ENCODE data around the gene FGD1.
"Not testable (repeated sequence)": the region's sequence is repeated elsewhere in the genome, so short reads cannot be mapped to it uniquely, and the experiment has no call there.

The FGD1 gene

DNA sequence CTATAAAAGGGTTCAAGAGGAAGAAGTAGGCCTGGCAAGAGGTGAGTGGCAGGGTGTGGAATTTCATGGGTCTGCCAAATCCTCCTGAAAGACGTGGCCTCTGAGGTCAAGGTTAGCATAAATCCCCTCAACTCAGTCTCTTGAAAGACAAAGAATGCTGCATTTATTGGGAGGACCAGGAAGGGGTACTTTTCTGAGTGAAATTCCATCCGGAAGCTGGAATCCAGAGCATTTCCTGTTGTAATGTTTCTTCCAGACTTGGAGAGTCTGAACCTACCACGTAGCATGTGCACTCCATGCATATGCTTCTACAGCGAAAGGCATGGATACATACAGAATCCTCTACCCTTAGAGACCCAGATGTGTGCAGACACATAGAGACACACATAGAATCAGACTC is 13.4 kb upstream of the FGD1 start:
- TF ChIP-seq, protein P1, sequence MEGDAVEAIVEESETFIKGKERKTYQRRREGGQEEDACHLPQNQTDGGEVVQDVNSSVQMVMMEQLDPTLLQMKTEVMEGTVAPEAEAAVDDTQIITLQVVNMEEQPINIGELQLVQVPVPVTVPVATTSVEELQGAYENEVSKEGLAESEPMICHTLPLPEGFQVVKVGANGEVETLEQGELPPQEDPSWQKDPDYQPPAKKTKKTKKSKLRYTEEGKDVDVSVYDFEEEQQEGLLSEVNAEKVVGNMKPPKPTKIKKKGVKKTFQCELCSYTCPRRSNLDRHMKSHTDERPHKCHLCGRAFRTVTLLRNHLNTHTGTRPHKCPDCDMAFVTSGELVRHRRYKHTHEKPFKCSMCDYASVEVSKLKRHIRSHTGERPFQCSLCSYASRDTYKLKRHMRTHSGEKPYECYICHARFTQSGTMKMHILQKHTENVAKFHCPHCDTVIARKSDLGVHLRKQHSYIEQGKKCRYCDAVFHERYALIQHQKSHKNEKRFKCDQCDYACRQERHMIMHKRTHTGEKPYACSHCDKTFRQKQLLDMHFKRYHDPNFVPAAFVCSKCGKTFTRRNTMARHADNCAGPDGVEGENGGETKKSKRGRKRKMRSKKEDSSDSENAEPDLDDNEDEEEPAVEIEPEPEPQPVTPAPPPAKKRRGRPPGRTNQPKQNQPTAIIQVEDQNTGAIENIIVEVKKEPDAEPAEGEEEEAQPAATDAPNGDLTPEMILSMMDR (IDR thresholded peaks at IDR 0.05; ENCODE audit: insufficient read depth, missing control alignments): no peak
- FAIRE-seq: no peak

DNA sequence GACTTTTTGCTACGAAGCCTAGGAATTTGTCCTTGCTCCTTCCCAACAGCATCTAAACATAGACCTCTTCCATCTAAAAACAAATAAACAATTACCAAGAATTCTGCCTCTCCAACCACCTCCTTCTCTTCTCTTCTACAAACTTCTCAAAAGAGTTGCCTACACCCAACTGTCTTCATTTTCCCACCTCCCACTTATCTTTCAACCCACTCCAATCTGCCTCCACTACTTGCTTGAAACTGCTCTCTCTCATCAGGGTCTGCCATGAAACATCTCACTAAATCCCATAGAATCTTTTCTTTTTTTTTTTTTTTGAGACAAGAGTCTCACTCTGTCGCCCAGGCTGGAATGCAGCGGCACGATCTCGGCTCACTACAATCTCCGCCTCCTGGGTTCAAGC is 902 bp upstream of the FGD1 start:
- TF ChIP-seq, protein P1 (IDR thresholded peaks at IDR 0.05; ENCODE audit: insufficient read depth, missing control alignments): no peak
- DNase-seq (ENCODE audit: insufficient read length, low spot score) (no peak), FAIRE-seq (no peak)

More for the DNA sequence above, 13.4 kb upstream of the FGD1 start:
- DNase-seq (ENCODE audit: insufficient read length, low spot score): no peak

DNA sequence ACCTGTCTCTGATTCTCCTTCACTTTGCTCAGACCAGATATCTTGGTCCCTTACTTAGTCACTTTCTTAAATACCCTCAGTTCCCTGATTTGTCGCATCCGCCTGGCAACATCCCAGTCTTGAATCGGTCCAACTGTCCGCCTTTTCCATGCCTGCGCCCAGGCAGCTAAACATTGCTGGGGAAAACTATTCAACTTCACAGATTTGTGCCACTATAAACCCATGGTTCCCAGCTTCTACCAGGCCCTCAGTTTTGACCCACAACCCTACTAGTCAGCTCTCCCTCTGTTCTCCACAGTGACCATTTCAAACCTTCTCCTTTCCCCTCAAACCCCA is 451 bp upstream of the FGD1 start:
- FAIRE-seq (no peak), DNase-seq (ENCODE audit: insufficient read length, low spot score) (no peak)
- TF ChIP-seq, protein P1 (IDR thresholded peaks at IDR 0.05; ENCODE audit: insufficient read depth, missing control alignments): no peak

DNA sequence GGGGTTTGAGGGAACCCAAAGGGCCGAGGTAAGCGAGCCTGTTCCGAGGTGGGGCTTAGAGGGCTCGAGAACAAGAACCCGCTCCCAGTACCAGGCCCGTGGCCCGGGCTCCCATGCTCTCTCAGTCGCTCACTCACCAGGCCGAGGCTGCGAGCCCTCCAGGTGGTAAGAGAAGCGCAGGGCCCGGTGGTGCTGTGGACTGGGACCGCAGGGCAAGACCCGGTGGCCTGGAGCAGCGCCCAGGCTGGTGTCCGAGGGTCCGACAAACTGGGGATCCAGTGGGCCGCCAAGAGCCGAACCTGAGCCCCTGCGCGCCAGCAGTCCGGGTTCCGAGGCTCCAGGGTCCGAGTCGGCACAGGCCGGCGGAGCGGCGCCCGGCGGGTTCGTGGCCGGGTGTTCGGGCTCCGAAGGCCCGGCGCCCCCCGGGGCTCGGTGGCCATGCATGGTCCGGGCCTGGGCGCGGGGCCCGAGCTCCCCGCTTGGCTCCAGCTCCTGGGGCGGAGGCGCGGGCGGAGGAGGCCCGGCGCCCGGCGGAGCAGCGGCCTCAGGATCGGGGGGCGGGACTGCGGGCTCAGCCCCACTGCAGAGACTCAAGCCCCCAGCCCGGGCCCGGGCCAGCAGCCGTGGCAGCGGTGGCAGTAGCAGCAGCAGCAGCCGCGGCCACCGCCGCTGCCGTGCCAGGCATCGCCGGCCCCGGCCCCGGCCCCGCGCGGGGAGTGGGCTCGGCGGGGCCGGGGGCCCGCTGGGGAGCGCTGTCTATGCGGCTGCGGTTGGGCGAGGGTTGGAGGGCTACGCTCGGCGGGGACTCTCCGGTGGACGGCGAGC is 833 bp downstream of the FGD1 start:
- no peak for DNase-seq (ENCODE audit: insufficient read length, low spot score)

DNA sequence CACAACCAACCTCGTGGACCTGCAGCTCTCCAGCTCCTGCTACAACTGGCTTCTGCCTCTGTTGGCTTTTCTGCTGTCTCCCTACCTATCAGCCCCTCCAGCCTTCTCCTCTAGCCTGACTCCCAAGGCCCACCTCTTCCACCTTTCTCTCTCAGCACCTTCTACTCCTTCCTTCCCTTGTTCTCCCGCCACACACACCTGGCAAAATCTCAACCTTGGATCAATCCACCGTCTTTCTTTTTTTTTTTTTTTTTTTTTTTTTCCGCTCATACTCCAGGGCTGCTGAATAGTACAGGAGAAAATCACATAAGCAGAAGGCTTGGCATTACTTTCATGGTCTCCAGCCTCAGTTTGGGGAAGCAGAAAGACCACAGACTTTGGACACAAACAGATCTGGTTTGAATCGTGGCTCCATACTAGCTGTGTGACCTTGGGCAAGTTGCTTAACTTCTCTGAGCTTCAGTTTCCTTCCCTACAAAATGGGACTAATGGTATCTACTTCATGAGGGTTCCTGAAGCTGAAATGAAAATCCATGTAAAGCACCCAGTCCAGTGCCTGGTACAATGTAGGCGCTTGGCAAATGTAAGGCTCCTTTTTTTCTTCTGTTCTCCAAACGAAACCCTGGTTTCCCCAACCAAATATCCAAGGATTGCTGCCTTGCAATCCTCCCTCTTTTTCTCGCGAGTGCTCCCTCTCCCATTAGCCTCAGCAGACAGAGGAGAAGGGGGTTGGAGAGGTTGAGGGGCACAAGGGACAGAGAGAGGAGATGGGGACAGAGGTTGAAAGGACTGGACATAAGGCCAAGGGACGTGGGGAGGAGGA is 1.7 kb downstream of the FGD1 start:
- no peak for FAIRE-seq
- TF ChIP-seq, protein P1 (IDR thresholded peaks at IDR 0.05; ENCODE audit: insufficient read depth, missing control alignments): no peak
- no peak for DNase-seq (ENCODE audit: insufficient read length, low spot score)

More for the DNA sequence above, 833 bp downstream of the FGD1 start:
- no peak for FAIRE-seq
- TF ChIP-seq, protein P1 (IDR thresholded peaks at IDR 0.05; ENCODE audit: insufficient read depth, missing control alignments): no peak

DNA sequence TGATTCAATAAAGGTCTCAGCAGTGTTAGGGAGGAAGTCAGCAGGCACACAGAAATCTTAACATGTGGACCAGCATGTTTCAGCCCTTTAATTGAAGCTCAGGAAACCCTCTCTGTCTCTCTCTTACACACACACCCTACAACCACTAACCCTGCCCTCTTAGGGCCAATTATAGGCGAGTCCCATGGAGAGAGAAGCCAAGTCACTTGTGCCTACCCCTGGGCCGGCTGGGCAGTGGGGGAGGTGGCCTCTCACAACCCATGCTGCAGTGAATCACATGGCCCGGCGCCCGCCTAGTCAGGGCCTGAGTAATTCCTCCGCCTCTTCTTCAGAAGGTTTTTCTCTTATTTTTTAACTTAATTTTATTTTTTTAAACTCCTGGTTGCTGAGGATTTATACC is 3.7 kb downstream of the FGD1 start:
- TF ChIP-seq, protein P1 (IDR thresholded peaks at IDR 0.05; ENCODE audit: insufficient read depth, missing control alignments): no peak
- DNase-seq (ENCODE audit: insufficient read length, low spot score) (no peak), FAIRE-seq (no peak)

DNA sequence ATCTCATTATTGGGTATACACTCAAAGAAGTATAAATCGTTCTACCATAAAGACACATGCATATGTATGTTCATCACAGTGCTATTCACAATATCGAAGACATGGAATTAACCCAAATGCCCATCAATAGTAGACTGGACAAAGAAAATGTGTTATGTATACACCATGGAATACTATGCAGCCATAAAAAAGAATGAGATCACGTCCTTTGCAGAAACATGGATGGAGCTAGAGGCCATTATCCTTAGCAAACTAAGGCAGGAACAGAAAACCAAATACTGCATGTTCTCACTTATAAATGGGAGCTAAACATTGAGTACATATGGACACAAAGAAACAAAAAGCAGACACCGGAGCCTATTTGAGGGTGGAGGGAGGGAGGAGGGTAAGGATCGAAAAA is 6.2 kb downstream of the FGD1 start:
- FAIRE-seq; DNase-seq (ENCODE audit: insufficient read length, low spot score): not testable (repeated sequence)

Data from D721Med (cell line).